Measurements from ENCODE around the gene ITPR3. TPM values are rescaled to one million over a fixed set of nuclear protein-coding genes. Genes with fewer than 3 reads are reported as not detected.
A peak's percentile ranks its signal among the peaks of the same experiment; 100 is the strongest.

The ITPR3 gene
- total and polyA plus RNA-seq, 2 of the 13 experiments (the other 11 are each of a cell fraction or from before 2014, with no cell fraction given) = 3.8 to 21.4 TPM

- TF ChIP-seq ZBTB40 (IDR thresholded peaks at IDR 0.05) (no peak), ZBTB40 (CRISPR knock-in tag; IDR thresholded peaks at IDR 0.05) (no peak), HNRNPK (IDR thresholded peaks at IDR 0.05; ENCODE audit: low read depth, low read length, poor library complexity, severe bottlenecking) (peak; percentile 21), ZNF737 (CRISPR knock-in tag; IDR thresholded peaks at IDR 0.05; ENCODE audit: borderline replicate concordance) (0 out of 2 replicates have a peak, but pooled peaks have one; percentile 31), KMT2A (CRISPR knock-in tag; IDR thresholded peaks at IDR 0.05) (no peak), ZBTB43 (CRISPR knock-in tag; conservative IDR thresholded peaks at IDR 0.05) (0 out of 2 replicates have a peak, but pooled peaks have one; percentile 28), ZBTB2 (CRISPR knock-in tag; IDR thresholded peaks at IDR 0.05; ENCODE audit: low read depth) (0 out of 2 replicates have a peak, but pooled peaks have one; percentile 23), DNMT1 (CRISPR knock-in tag; IDR thresholded peaks at IDR 0.05) (0 out of 2 replicates have a peak, but pooled peaks have one; percentile 19), ARNT (IDR thresholded peaks at IDR 0.05) (no peak), GATAD2A (CRISPR knock-in tag; IDR thresholded peaks at IDR 0.05) (no peak), AGO2 (optimal IDR thresholded peaks at IDR 0.05; ENCODE audit: low read depth, low read length) (peak; percentile 14), SAP130 (CRISPR knock-in tag; IDR thresholded peaks at IDR 0.05; ENCODE audit: low read depth) (0 out of 2 replicates have a peak, but pooled peaks have one; percentile 6), ZNF383 (CRISPR knock-in tag; IDR thresholded peaks at IDR 0.05; ENCODE audit: borderline replicate concordance) (no peak), HNRNPLL (IDR thresholded peaks at IDR 0.05; ENCODE audit: low read depth, low read length, poor library complexity, severe bottlenecking) (peak; percentile 4), SP1 (IDR thresholded peaks at IDR 0.05) (no peak), SP1 (CRISPR knock-in tag; IDR thresholded peaks at IDR 0.05) (0 out of 2 replicates have a peak, but pooled peaks have one; percentile 1), ZNF891 (CRISPR knock-in tag; IDR thresholded peaks at IDR 0.05) (peak; percentile 35; the same call in 1 of the 2 replicates), ZNF337 (CRISPR knock-in tag; IDR thresholded peaks at IDR 0.05; ENCODE audit: borderline replicate concordance, low read depth) (no peak), CREB3 (CRISPR knock-in tag; IDR thresholded peaks at IDR 0.05) (no peak)
Observed at GRCh38 chr6:33633084-33633461, 12.0 kb downstream of the ITPR3 start (continued).

Data from HepG2 (cell line).